Astrocyte (in vitro differentiated cells and primary cell): ENCODE data around the gene ELOVL1.

Experiments
- CTCF ChIP-seq: IDR thresholded peaks from 2 replicates; pipeline ENCODE4 v1.5.1; 2011; ENCODE audit warnings: low read depth, mild to moderate bottlenecking, inconsistent platforms, low read length, moderate library complexity; ENCODE audit not compliant: insufficient read depth
- EZH2 ChIP-seq: IDR thresholded peaks from 2 replicates; pipeline ENCODE4 v1.6.1; 2012; ENCODE audit warnings: mild to moderate bottlenecking, low read length, inconsistent platforms; ENCODE audit not compliant: insufficient read depth

- no peak for TF ChIP-seq CTCF
- TF ChIP-seq EZH2, result no peak
Observed at GRCh38 chr1:43360616-43361015, 7.2 kb downstream of the ELOVL1 start.
